GM18526 (cell line): ENCODE measurements around the gene FRS3.

ENCODE experiments used
- POLR2A ChIP-seq: IDR thresholded peaks from 3 replicates; pipeline ENCODE4 v1.6.1; 2011; ENCODE audit not compliant: insufficient read length; ENCODE audit errors: extremely low read depth

The FRS3 gene

GRCh38 chr6:41741625-41742490, 37.8 kb downstream of the FRS3 start:
- no peak for TF ChIP-seq POLR2A

GRCh38 chr6:41740366-41741162, 39.1 kb downstream of the FRS3 start:
- no peak for TF ChIP-seq POLR2A

- no peak for TF ChIP-seq POLR2A
Measured at GRCh38 chr6:41739041-41739440, 40.7 kb downstream of the FRS3 start.

GRCh38 chr6:41737591-41738130, 42.0 kb downstream of the FRS3 start:
- no peak for TF ChIP-seq POLR2A

GRCh38 chr6:41736800-41737555, 42.7 kb downstream of the FRS3 start:
- no peak for TF ChIP-seq POLR2A

GRCh38 chr6:41736186-41736733, 43.4 kb downstream of the FRS3 start:
- no peak for TF ChIP-seq POLR2A

- peak; percentile 26 for TF ChIP-seq POLR2A
Measured at GRCh38 chr6:41735427-41736185, 44.1 kb downstream of the FRS3 start, which contains the start of gene TFEB. Gene TFEB (minus strand): TSS chr6:41735608. CDS start chr6:41691213, 44,395 bp downstream.

GRCh38 chr6:41734666-41735426, 44.9 kb downstream of the FRS3 start:
- no peak for TF ChIP-seq POLR2A

- peak; percentile 88 for TF ChIP-seq POLR2A
Measured at GRCh38 chr6:41733707-41734665, 45.7 kb downstream of the FRS3 start.

GRCh38 chr6:41733360-41733706, 46.4 kb downstream of the FRS3 start:
- TF ChIP-seq POLR2A, result no peak

GRCh38 chr6:41732591-41733359, 46.9 kb downstream of the FRS3 start:
- no peak for TF ChIP-seq POLR2A

GRCh38 chr6:41732149-41732548, 47.6 kb downstream of the FRS3 start:
- TF ChIP-seq POLR2A, result no peak
